ENCODE measurements around the gene BMP6. TPM values are rescaled to one million over a fixed set of nuclear protein-coding genes. Genes with fewer than 3 reads are reported as not detected.

The BMP6 gene
- total and polyA plus RNA-seq, 2 donors (not counting 3 experiments of a cell fraction or from before 2014, with no cell fraction given): 221 to 276 TPM

DNA sequence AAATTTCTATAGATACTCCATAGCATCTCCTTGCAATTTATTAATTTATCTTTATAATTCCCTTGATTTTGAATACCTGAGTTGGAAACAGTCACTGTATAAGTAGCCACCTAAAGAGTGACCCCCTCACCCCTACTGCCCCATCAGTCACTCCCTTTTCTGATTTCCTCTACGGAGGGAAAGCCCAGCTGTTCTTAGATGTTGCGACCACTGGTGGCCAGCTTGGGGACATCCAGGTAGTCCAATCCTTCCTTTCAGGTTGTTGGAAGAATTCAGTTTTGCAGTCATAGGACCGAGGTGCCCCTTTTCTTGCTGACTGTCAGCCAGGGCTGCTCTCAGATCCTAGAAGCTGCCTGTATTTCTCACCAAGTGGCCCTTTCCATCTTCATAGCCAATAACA is 87.8 kb downstream of the BMP6 start:
- no peaks in the 10 kb centered on the region for H3K9me1 ChIP-seq (replicated peaks; ENCODE audit: control insufficient read depth, extremely low read depth, insufficient read depth, low read length)
- H3K27ac ChIP-seq (ENCODE audit: insufficient read depth, low read depth, low read length): no peak overlapping the region
- H2AFZ ChIP-seq (ENCODE audit: low read depth, low read length): no peak overlapping the region
- no peak overlapping the region for H3K4me2 ChIP-seq (ENCODE audit: insufficient read depth, low read length)
- H4K20me1 ChIP-seq (replicated peaks; ENCODE audit: control insufficient read depth, extremely low read depth, insufficient read depth, low read length): peaks cover 15% of the 10 kb centered on the region
- no peaks in the 10 kb centered on the region for H3K27me3 ChIP-seq (ENCODE audit: control insufficient read depth in 2 of 2, insufficient read depth in 2 of 2, low read length in 2 of 2)
- H3K4me3 ChIP-seq (replicated peaks in 1 of 3; ENCODE audit: insufficient read depth in 1 of 3, low read depth in 1 of 3, low read length in 3 of 3): no peak overlapping the region
- intact Hi-C loops (cut with micrococcal nuclease) (no loop called here), dilution Hi-C loops (cut with MboI; ENCODE audit: extremely low pct_ligation_motif_present, low sequenced_read_pairs) (no loop called here)
- TF ChIP-seq POLR2AphosphoS5 (IDR thresholded peaks at IDR 0.05; ENCODE audit: insufficient read depth, low read depth, low read length) (no peak), POLR2A (IDR thresholded peaks at IDR 0.05; ENCODE audit: low read depth, low read length) (no peak), EZH2 (IDR thresholded peaks at IDR 0.05; ENCODE audit: borderline replicate concordance, low read depth, low read length, severe bottlenecking) (no peak), FOS (IDR thresholded peaks at IDR 0.05; ENCODE audit: borderline replicate concordance, insufficient read depth, low read length) (no peak)
- TF ChIP-seq, protein P1, sequence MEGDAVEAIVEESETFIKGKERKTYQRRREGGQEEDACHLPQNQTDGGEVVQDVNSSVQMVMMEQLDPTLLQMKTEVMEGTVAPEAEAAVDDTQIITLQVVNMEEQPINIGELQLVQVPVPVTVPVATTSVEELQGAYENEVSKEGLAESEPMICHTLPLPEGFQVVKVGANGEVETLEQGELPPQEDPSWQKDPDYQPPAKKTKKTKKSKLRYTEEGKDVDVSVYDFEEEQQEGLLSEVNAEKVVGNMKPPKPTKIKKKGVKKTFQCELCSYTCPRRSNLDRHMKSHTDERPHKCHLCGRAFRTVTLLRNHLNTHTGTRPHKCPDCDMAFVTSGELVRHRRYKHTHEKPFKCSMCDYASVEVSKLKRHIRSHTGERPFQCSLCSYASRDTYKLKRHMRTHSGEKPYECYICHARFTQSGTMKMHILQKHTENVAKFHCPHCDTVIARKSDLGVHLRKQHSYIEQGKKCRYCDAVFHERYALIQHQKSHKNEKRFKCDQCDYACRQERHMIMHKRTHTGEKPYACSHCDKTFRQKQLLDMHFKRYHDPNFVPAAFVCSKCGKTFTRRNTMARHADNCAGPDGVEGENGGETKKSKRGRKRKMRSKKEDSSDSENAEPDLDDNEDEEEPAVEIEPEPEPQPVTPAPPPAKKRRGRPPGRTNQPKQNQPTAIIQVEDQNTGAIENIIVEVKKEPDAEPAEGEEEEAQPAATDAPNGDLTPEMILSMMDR (IDR thresholded peaks at IDR 0.05; ENCODE audit: extremely low read depth in 1 of 2, insufficient read depth in 1 of 2, low read depth in 1 of 2, low read length in 2 of 2): no peak
- BruUV-seq (replicated peaks): no TSS peak
- POLR2A ChIA-PET: no interaction called here
- H3K36me3 ChIP-seq (ENCODE audit: control insufficient read depth in 2 of 2, extremely low read depth in 1 of 2, insufficient read depth in 2 of 2, low read length in 2 of 2): peaks cover 3 to 6% of the 10 kb centered on the region in 2 experiments
- no peak for FAIRE-seq
- H3K9me3 ChIP-seq (replicated peaks; ENCODE audit: control insufficient read depth, insufficient read depth, low read length): no peaks in the 10 kb centered on the region
- no peak overlapping the region for H3K9ac ChIP-seq (replicated peaks; ENCODE audit: extremely low read depth, insufficient read depth, low read length)
- CTCF ChIA-PET: interaction anchor here (0.6 to 1.4 kb wide), 3 partner anchors 10 to 88 kb away, joined by 3 read pairs; partner anchors contain the start of gene BMP6
- no peak for DNase-seq (ENCODE audit: low read depth, low spot score)
- peaks cover 94% of the 10 kb centered on the region for H3K79me2 ChIP-seq (ENCODE audit: control insufficient read depth, insufficient read depth, low read length)
- H3K4me1 ChIP-seq (ENCODE audit: control insufficient read depth, extremely low read depth, insufficient read depth, low read length): peaks cover 56% of the 10 kb centered on the region

DNA sequence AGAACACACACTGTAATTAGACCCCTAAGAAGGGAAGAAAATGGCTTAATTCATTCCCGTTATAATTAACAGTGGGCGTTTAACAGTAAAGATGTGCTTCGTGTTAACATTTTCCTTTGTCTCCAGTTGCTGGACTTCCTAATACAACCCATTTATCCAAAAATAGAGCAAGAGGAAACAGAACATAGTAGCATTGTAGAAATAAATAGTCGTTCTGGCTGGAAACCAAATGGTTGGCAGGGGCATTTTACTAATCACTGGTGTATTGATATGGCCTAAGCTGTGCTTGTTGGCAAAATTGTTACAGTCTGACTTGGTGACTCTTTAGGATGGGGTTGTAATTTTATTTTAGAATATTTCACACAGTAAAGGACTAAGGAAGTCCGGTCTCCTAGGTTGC is 89.8 kb downstream of the BMP6 start:
- peak overlapping the region; percentile 12 for H3K4me2 ChIP-seq (ENCODE audit: insufficient read depth, low read length)
- no peak for TF ChIP-seq JUN (IDR thresholded peaks at IDR 0.05; ENCODE audit: borderline replicate concordance, insufficient read depth, insufficient read length, low read depth)
- TF ChIP-seq, protein P1 (IDR thresholded peaks at IDR 0.05; ENCODE audit: extremely low read depth in 1 of 2, insufficient read depth in 1 of 2, low read depth in 1 of 2, low read length in 2 of 2): no peak
- no peak for TF ChIP-seq POLR2AphosphoS5 (IDR thresholded peaks at IDR 0.05; ENCODE audit: insufficient read depth, low read depth, low read length)
- TF ChIP-seq EZH2 (IDR thresholded peaks at IDR 0.05; ENCODE audit: borderline replicate concordance, low read depth, low read length, severe bottlenecking): no peak
- TF ChIP-seq MYC (IDR thresholded peaks at IDR 0.05; ENCODE audit: low read depth, low read length): no peak
- TF ChIP-seq, protein P2, sequence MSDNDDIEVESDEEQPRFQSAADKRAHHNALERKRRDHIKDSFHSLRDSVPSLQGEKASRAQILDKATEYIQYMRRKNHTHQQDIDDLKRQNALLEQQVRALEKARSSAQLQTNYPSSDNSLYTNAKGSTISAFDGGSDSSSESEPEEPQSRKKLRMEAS (IDR thresholded peaks at IDR 0.05; ENCODE audit: insufficient read depth, insufficient read length): no peak
- no peak for TF ChIP-seq POLR2A (IDR thresholded peaks at IDR 0.05; ENCODE audit: low read depth, low read length)
- no peak for TF ChIP-seq GATA2 (IDR thresholded peaks at IDR 0.05; ENCODE audit: insufficient read depth, insufficient read length, low read depth, low read length)
- TF ChIP-seq FOS (IDR thresholded peaks at IDR 0.05; ENCODE audit: borderline replicate concordance, insufficient read depth, low read length): no peak
- peaks cover 13% of the 10 kb centered on the region for H4K20me1 ChIP-seq (replicated peaks; ENCODE audit: control insufficient read depth, extremely low read depth, insufficient read depth, low read length)
- peak; percentile 58 for DNase-seq (ENCODE audit: low read depth, low spot score)
- intact Hi-C loops (cut with micrococcal nuclease): no loop called here
- peaks cover 7% of the 10 kb centered on the region in 2 experiments for H3K36me3 ChIP-seq (ENCODE audit: control insufficient read depth in 2 of 2, extremely low read depth in 1 of 2, insufficient read depth in 2 of 2, low read length in 2 of 2)
- no peak overlapping the region for H3K27ac ChIP-seq (ENCODE audit: insufficient read depth, low read depth, low read length)
- H3K27me3 ChIP-seq (ENCODE audit: control insufficient read depth in 2 of 2, insufficient read depth in 2 of 2, low read length in 2 of 2): no peaks in the 10 kb centered on the region
- ChIA-PET CTCF (no interaction called here), POLR2A (no interaction called here)
- no peak overlapping the region for H2AFZ ChIP-seq (ENCODE audit: low read depth, low read length)
- H3K4me3 ChIP-seq (replicated peaks in 1 of 3; ENCODE audit: insufficient read depth in 1 of 3, low read depth in 1 of 3, low read length in 3 of 3): no peak overlapping the region
- dilution Hi-C loops (cut with MboI; ENCODE audit: extremely low pct_ligation_motif_present, low sequenced_read_pairs): no loop called here
- FAIRE-seq: no peak
- H3K79me2 ChIP-seq (ENCODE audit: control insufficient read depth, insufficient read depth, low read length): peaks cover 94% of the 10 kb centered on the region
- peaks cover 65% of the 10 kb centered on the region for H3K4me1 ChIP-seq (ENCODE audit: control insufficient read depth, extremely low read depth, insufficient read depth, low read length)
- no peaks in the 10 kb centered on the region for H3K9me1 ChIP-seq (replicated peaks; ENCODE audit: control insufficient read depth, extremely low read depth, insufficient read depth, low read length)
- no peaks in the 10 kb centered on the region for H3K9me3 ChIP-seq (replicated peaks; ENCODE audit: control insufficient read depth, insufficient read depth, low read length)
- BruUV-seq (replicated peaks): no TSS peak
- H3K9ac ChIP-seq (replicated peaks; ENCODE audit: extremely low read depth, insufficient read depth, low read length): no peak overlapping the region

Data from endothelial cell of umbilical vein (primary cell).